HG03442 (cell line): ENCODE results near the gene AIM2.
"Not testable (repeated sequence)": the region's sequence is repeated elsewhere in the genome, so short reads cannot be mapped to it uniquely, and the experiment has no call there.

Source experiments
- ATAC-seq: cut with Tn5 transposase; IDR thresholded peaks from one replicate; pipeline ENCODE4 v1.9.1; 2021; ENCODE audit warnings: mild to moderate bottlenecking, moderate library complexity; ENCODE audit not compliant: unreplicated experiment

Gene AIM2

GRCh38 chr1:159076438-159077119, at the start of gene AIM2:
AIM2 (minus strand) TSS chr1:159076766; CDS start chr1:159073499, 3,267 bp downstream.
- ATAC-seq = peak; percentile 78

- no peak for ATAC-seq
Observed at GRCh38 chr1:159123587-159123986, 47.0 kb upstream of the AIM2 start.

- ATAC-seq = peak; percentile 93
Observed at GRCh38 chr1:159122005-159122621, 45.5 kb upstream of the AIM2 start.

- ATAC-seq = peak; percentile 51
Observed at GRCh38 chr1:159121526-159121925, 45.0 kb upstream of the AIM2 start.

- ATAC-seq = no peak
Observed at GRCh38 chr1:159120317-159120716, 43.8 kb upstream of the AIM2 start.

- no peak for ATAC-seq
Observed at GRCh38 chr1:159113596-159114433, 37.2 kb upstream of the AIM2 start.

GRCh38 chr1:159103021-159103420, 26.5 kb upstream of the AIM2 start:
- not testable (repeated sequence) for ATAC-seq

- ATAC-seq = no peak
Observed at GRCh38 chr1:159100589-159100988, 24.0 kb upstream of the AIM2 start.

- ATAC-seq = no peak
Observed at GRCh38 chr1:159098596-159098995, 22.0 kb upstream of the AIM2 start.

- ATAC-seq = no peak
Observed at GRCh38 chr1:159092036-159092760, 15.6 kb upstream of the AIM2 start.

- no peak for ATAC-seq
Observed at GRCh38 chr1:159091607-159092031, 15.1 kb upstream of the AIM2 start.

GRCh38 chr1:159091180-159091560, 14.6 kb upstream of the AIM2 start:
- ATAC-seq = no peak

- no peak for ATAC-seq
Observed at GRCh38 chr1:159090286-159091179, 14.0 kb upstream of the AIM2 start.

- peak; percentile 56 for ATAC-seq
Observed at GRCh38 chr1:159089184-159089791, 12.7 kb upstream of the AIM2 start.

- ATAC-seq = no peak
Observed at GRCh38 chr1:159088546-159089183, 12.1 kb upstream of the AIM2 start.

GRCh38 chr1:159088050-159088449, 11.5 kb upstream of the AIM2 start:
- ATAC-seq = no peak

GRCh38 chr1:159084867-159085266, 8.3 kb upstream of the AIM2 start:
- ATAC-seq = no peak

GRCh38 chr1:159084152-159084551, 7.6 kb upstream of the AIM2 start:
- ATAC-seq = no peak

GRCh38 chr1:159083013-159083412, 6.4 kb upstream of the AIM2 start:
- ATAC-seq = no peak
